ENCODE data around the gene VAT1L.

GRCh38 chr16:78001451-78002025 lies 213.2 kb downstream of the VAT1L start:
- TF ChIP-seq CTCF (IDR thresholded peaks at IDR 0.05) (no peak), POLR2A (IDR thresholded peaks at IDR 0.05) (no peak)

All from adrenal gland (tissue), 5 donors.